ENCODE data around the gene ZBTB7C.

The ZBTB7C gene

GRCh38 chr18:48116017-48116416 is 293.2 kb downstream of the ZBTB7C start:
- Histone ChIP-seq H2AFZ (ENCODE audit: low read depth, low read length, severe bottlenecking) (no peak overlapping the region), H4K20me1 (ENCODE audit: low read depth, low read length) (no peaks in the 10 kb centered on the region), H3K27me3 (ENCODE audit: low read length) (no peaks in the 10 kb centered on the region), H3K9me3 (ENCODE audit: insufficient read depth, low read length) (no peaks in the 10 kb centered on the region), H3K79me2 (ENCODE audit: insufficient read depth, low read length) (no peaks in the 10 kb centered on the region), H3F3A (ENCODE audit: insufficient read depth) (no peaks in the 10 kb centered on the region), H3K36me3 (ENCODE audit: low read length) (no peaks in the 10 kb centered on the region), H3K4me3 (ENCODE audit: insufficient read depth, low read length, poor library complexity, severe bottlenecking) (no peak overlapping the region), H3K27ac (ENCODE audit: low read depth, low read length) (no peak overlapping the region), H3K9me2 (replicated peaks; ENCODE audit: insufficient read depth, low read length) (no peaks in the 10 kb centered on the region), H3K9ac (ENCODE audit: low read length) (no peak overlapping the region), H3K4me2 (ENCODE audit: low read depth, low read length, poor library complexity, severe bottlenecking) (no peak overlapping the region)
- TF ChIP-seq EZH2phosphoT487 (conservative IDR thresholded peaks at IDR 0.05; ENCODE audit: low read length): no peak

- H2AFZ ChIP-seq (ENCODE audit: low read depth, low read length, severe bottlenecking): no peak overlapping the region
- no peaks in the 10 kb centered on the region for H3K79me2 ChIP-seq (ENCODE audit: insufficient read depth, low read length)
- H3K36me3 ChIP-seq (ENCODE audit: low read length): no peaks in the 10 kb centered on the region
- no peak overlapping the region for H3K4me3 ChIP-seq (ENCODE audit: insufficient read depth, low read length, poor library complexity, severe bottlenecking)
- H3K9ac ChIP-seq (ENCODE audit: low read length): no peak overlapping the region
- no peaks in the 10 kb centered on the region for H3K9me3 ChIP-seq (ENCODE audit: insufficient read depth, low read length)
- H3K27ac ChIP-seq (ENCODE audit: low read depth, low read length): no peak overlapping the region
- H3F3A ChIP-seq (ENCODE audit: insufficient read depth): no peaks in the 10 kb centered on the region
- no peaks in the 10 kb centered on the region for H4K20me1 ChIP-seq (ENCODE audit: low read depth, low read length)
- H3K9me2 ChIP-seq (replicated peaks; ENCODE audit: insufficient read depth, low read length): no peaks in the 10 kb centered on the region
- no peak overlapping the region for H3K4me2 ChIP-seq (ENCODE audit: low read depth, low read length, poor library complexity, severe bottlenecking)
- TF ChIP-seq CTCF (IDR thresholded peaks at IDR 0.05; ENCODE audit: insufficient read depth, low read length, poor library complexity, severe bottlenecking) (no peak), EZH2phosphoT487 (conservative IDR thresholded peaks at IDR 0.05; ENCODE audit: low read length) (no peak)
- H3K27me3 ChIP-seq (ENCODE audit: low read length): 0 out of 2 replicates have a peak, but pooled peaks cover under 1% of the 10 kb centered on the region
Measured at GRCh38 chr18:48113691-48114090, 295.5 kb downstream of the ZBTB7C start.

GRCh38 chr18:48111587-48111986 is 297.6 kb downstream of the ZBTB7C start:
- no peaks in the 10 kb centered on the region for H3K9me2 ChIP-seq (replicated peaks; ENCODE audit: insufficient read depth, low read length)
- H2AFZ ChIP-seq (ENCODE audit: low read depth, low read length, severe bottlenecking): no peak overlapping the region
- H3K27me3 ChIP-seq (ENCODE audit: low read length): 0 out of 2 replicates have a peak, but pooled peaks cover 3% of the 10 kb centered on the region
- H4K20me1 ChIP-seq (ENCODE audit: low read depth, low read length): no peaks in the 10 kb centered on the region
- no peak overlapping the region for H3K4me2 ChIP-seq (ENCODE audit: low read depth, low read length, poor library complexity, severe bottlenecking)
- no peaks in the 10 kb centered on the region for H3F3A ChIP-seq (ENCODE audit: insufficient read depth)
- no peaks in the 10 kb centered on the region for H3K9me3 ChIP-seq (ENCODE audit: insufficient read depth, low read length)
- H3K4me3 ChIP-seq (ENCODE audit: insufficient read depth, low read length, poor library complexity, severe bottlenecking): no peak overlapping the region
- no peak overlapping the region for H3K9ac ChIP-seq (ENCODE audit: low read length)
- H3K27ac ChIP-seq (ENCODE audit: low read depth, low read length): no peak overlapping the region
- no peaks in the 10 kb centered on the region for H3K79me2 ChIP-seq (ENCODE audit: insufficient read depth, low read length)
- no peak for TF ChIP-seq CTCF (IDR thresholded peaks at IDR 0.05; ENCODE audit: insufficient read depth, low read length, poor library complexity, severe bottlenecking)
- no peak for TF ChIP-seq EZH2phosphoT487 (conservative IDR thresholded peaks at IDR 0.05; ENCODE audit: low read length)
- no peaks in the 10 kb centered on the region for H3K36me3 ChIP-seq (ENCODE audit: low read length)

- no peaks in the 10 kb centered on the region for H3K36me3 ChIP-seq (ENCODE audit: low read length)
- TF ChIP-seq CTCF (IDR thresholded peaks at IDR 0.05; ENCODE audit: insufficient read depth, low read length, poor library complexity, severe bottlenecking) (no peak), EZH2phosphoT487 (conservative IDR thresholded peaks at IDR 0.05; ENCODE audit: low read length) (no peak)
- no peaks in the 10 kb centered on the region for H3F3A ChIP-seq (ENCODE audit: insufficient read depth)
- no peak overlapping the region for H3K4me3 ChIP-seq (ENCODE audit: insufficient read depth, low read length, poor library complexity, severe bottlenecking)
- no peaks in the 10 kb centered on the region for H3K9me3 ChIP-seq (ENCODE audit: insufficient read depth, low read length)
- H3K79me2 ChIP-seq (ENCODE audit: insufficient read depth, low read length): no peaks in the 10 kb centered on the region
- H3K27ac ChIP-seq (ENCODE audit: low read depth, low read length): no peak overlapping the region
- no peak overlapping the region for H3K4me2 ChIP-seq (ENCODE audit: low read depth, low read length, poor library complexity, severe bottlenecking)
- H3K27me3 ChIP-seq (ENCODE audit: low read length): 0 out of 2 replicates have a peak, but pooled peaks cover 3% of the 10 kb centered on the region
- no peaks in the 10 kb centered on the region for H4K20me1 ChIP-seq (ENCODE audit: low read depth, low read length)
- H3K9ac ChIP-seq (ENCODE audit: low read length): no peak overlapping the region
- no peaks in the 10 kb centered on the region for H3K9me2 ChIP-seq (replicated peaks; ENCODE audit: insufficient read depth, low read length)
- no peak overlapping the region for H2AFZ ChIP-seq (ENCODE audit: low read depth, low read length, severe bottlenecking)
Measured at GRCh38 chr18:48110797-48111196, 298.4 kb downstream of the ZBTB7C start.

Measured in SU-DHL-6 (cell line).